GM10266 (cell line): ENCODE measurements around the gene SERPINC1.

Source experiments
- DNase-seq: peaks from one replicate; pipeline ENCODE4 v3.0.0; 2012; ENCODE audit errors: extremely low spot score
- CTCF ChIP-seq: IDR thresholded peaks from 2 replicates; pipeline ENCODE4 v1.5.1; 2012; ENCODE audit warnings: mild to moderate bottlenecking, low read depth; ENCODE audit not compliant: control insufficient read depth, insufficient read depth; ENCODE audit errors: missing control alignments

SERPINC1 gene

GRCh38 chr1:173867753-173868265, 49.3 kb downstream of the SERPINC1 start, which contains the start of gene GAS5:
GAS5 (minus strand) TSS chr1:173867989.
- TF ChIP-seq CTCF, result no peak
- peak; percentile 93 for DNase-seq

- no peak for TF ChIP-seq CTCF
- DNase-seq, result no peak
Measured at GRCh38 chr1:173867141-173867752, 49.9 kb downstream of the SERPINC1 start.

GRCh38 chr1:173866413-173867115, 50.6 kb downstream of the SERPINC1 start:
- TF ChIP-seq CTCF, result no peak

GRCh38 chr1:173865468-173866164, 51.5 kb downstream of the SERPINC1 start:
- DNase-seq, result no peak
- TF ChIP-seq CTCF, result no peak

More at GRCh38 chr1:173866413-173867115, 50.6 kb downstream of the SERPINC1 start:
- DNase-seq, result no peak

- DNase-seq, result no peak
- TF ChIP-seq CTCF, result no peak
Measured at GRCh38 chr1:173864179-173864867, 52.8 kb downstream of the SERPINC1 start.

- TF ChIP-seq CTCF, result no peak
- DNase-seq, result no peak
Measured at GRCh38 chr1:173863224-173864161, 53.6 kb downstream of the SERPINC1 start.
